ENCODE data around the gene DCUN1D3.

The DCUN1D3 gene

GRCh38 chr16:20904507-20905081 lies 4.4 kb upstream of the DCUN1D3 start:
- Histone ChIP-seq H3K36me3 (no peaks in the 10 kb centered on the region), H3K4me1 (peaks cover 47% of the 10 kb centered on the region), H3K27me3 (no peaks in the 10 kb centered on the region), H3K4me3 (peak overlapping the region; percentile 36; the same call in 1 of the 2 replicates), H3K4me2 (peak overlapping the region; percentile 91), H3K9me3 (no peaks in the 10 kb centered on the region), H3K9ac (peak overlapping the region; percentile 49; the same call in 1 of the 2 replicates), H3K27ac (peak overlapping the region; percentile 97), H4K20me1 (peaks cover 8% of the 10 kb centered on the region; the same call in 1 of the 2 replicates)
- no peak for TF ChIP-seq Cebpa-rat (IDR thresholded peaks at IDR 0.05)

DNA sequence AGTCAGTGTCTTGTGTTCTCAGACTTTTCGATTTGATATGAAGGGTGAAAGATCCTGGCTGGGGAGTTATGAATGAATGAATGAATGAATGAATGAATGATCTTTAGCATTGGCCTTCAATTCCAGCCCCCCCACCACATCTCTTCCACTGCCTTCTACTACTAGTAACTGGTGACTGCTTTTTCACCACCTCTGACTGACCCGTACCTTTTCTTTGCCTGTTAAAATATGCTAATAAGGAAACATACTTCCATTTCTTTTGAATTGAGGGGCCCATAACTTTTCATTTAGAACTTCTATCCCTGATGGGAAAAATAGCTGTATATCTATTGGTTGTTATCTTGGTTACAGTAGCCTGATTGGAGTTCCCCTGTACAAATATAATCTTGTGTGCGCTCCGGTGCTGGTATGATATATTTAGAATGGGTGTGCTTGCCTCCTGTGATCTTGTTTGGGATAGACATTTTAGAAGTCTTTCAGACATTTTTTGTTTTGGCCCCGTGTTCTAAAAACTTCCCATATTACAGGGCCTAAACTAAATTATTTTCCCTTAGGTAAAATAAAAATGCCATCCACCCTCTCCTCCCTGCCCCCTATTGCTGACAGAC lies 3.8 kb upstream of the DCUN1D3 start:
- peaks cover 8% of the 10 kb centered on the region; the same call in 1 of the 2 replicates for H4K20me1 ChIP-seq
- H3K4me2 ChIP-seq, result peak overlapping the region; percentile 91
- no peaks in the 10 kb centered on the region for H3K27me3 ChIP-seq
- peak overlapping the region; percentile 97 for H3K27ac ChIP-seq
- TF ChIP-seq Cebpa-rat (IDR thresholded peaks at IDR 0.05), result no peak
- H3K4me3 ChIP-seq, result peak overlapping the region; percentile 36; the same call in 1 of the 2 replicates
- peak overlapping the region; percentile 49; the same call in 1 of the 2 replicates for H3K9ac ChIP-seq
- no peaks in the 10 kb centered on the region for H3K36me3 ChIP-seq
- H3K9me3 ChIP-seq, result no peaks in the 10 kb centered on the region
- peaks cover 52% of the 10 kb centered on the region for H3K4me1 ChIP-seq

DNA sequence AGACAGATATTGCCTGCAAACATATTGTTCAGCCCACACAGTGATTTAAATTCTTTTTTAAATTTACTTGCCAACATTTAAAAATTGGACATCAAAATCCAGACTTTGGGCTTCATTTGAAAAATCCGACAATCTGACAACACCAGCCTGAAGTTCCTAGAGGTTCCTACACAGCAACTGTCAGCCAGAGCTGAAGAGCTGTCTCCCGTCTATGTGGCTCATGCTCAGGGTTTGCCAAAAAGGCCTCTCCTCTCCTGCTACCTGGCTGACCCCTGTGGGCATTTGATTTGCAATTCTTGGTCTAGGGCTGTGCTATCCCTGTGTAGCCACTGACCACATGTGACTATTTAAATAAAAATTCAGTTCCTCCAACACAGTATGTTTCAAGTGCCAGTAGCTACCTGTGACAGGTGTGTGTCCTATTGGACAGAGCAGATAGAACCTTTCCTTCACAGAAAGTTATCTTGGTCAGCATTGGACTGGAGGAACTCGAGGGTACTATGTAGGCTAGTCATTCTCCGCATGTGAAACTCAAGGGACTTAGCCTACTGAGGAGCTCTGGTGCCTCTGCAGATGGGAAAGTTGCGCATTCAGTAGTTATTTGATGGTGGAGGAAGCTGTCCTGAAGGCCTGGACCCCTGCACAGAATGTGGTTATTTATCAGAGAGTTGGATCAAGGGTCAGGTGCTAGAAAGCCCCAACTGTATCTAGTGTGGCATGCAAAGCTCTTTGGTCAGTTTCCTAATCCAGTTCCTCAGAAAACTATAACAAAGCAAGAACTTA lies 3.1 kb upstream of the DCUN1D3 start:
- Histone ChIP-seq H3K4me1 (peaks cover 59% of the 10 kb centered on the region), H3K9me3 (no peaks in the 10 kb centered on the region), H3K36me3 (no peaks in the 10 kb centered on the region), H3K4me2 (peak overlapping the region; percentile 91), H3K27ac (peak overlapping the region; percentile 97), H3K9ac (peak overlapping the region; percentile 49; the same call in 1 of the 2 replicates), H3K4me3 (peak overlapping the region; percentile 36; the same call in 1 of the 2 replicates), H4K20me1 (peaks cover 8% of the 10 kb centered on the region; the same call in 1 of the 2 replicates), H3K27me3 (no peaks in the 10 kb centered on the region)
- no peak for TF ChIP-seq Cebpa-rat (IDR thresholded peaks at IDR 0.05)

DNA sequence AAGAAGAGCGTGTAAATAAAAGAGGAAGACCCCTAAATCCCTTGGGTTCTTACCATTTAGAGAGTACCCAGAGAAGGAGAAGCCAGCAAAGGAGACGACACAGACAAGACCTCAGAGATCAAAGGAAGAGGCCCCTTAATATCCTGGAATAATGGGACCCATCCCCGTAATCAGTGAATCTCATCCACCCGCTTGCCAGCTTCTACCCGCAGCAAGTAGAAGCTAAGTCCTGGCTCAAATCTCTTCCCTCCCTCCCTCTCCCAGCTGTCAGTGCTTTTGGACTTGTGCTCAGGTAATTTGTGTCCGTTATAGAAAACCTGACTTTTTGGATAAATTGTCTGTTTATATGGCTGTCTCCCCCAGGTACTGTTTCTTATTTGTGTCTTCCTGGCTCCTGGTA lies 2.3 kb upstream of the DCUN1D3 start:
- Histone ChIP-seq H3K27me3 (no peaks in the 10 kb centered on the region), H3K4me2 (peak overlapping the region; percentile 91), H3K9me3 (no peaks in the 10 kb centered on the region), H3K4me3 (peak overlapping the region; percentile 88; the same call in 1 of the 2 replicates), H3K27ac (peak overlapping the region; percentile 97; the same call in 1 of the 2 replicates), H3K36me3 (peaks cover 4% of the 10 kb centered on the region; the same call in 1 of the 2 replicates), H3K9ac (no peak overlapping the region), H4K20me1 (peaks cover 8% of the 10 kb centered on the region; the same call in 1 of the 2 replicates), H3K4me1 (peaks cover 66% of the 10 kb centered on the region)
- no peak for TF ChIP-seq Cebpa-rat (IDR thresholded peaks at IDR 0.05)

DNA sequence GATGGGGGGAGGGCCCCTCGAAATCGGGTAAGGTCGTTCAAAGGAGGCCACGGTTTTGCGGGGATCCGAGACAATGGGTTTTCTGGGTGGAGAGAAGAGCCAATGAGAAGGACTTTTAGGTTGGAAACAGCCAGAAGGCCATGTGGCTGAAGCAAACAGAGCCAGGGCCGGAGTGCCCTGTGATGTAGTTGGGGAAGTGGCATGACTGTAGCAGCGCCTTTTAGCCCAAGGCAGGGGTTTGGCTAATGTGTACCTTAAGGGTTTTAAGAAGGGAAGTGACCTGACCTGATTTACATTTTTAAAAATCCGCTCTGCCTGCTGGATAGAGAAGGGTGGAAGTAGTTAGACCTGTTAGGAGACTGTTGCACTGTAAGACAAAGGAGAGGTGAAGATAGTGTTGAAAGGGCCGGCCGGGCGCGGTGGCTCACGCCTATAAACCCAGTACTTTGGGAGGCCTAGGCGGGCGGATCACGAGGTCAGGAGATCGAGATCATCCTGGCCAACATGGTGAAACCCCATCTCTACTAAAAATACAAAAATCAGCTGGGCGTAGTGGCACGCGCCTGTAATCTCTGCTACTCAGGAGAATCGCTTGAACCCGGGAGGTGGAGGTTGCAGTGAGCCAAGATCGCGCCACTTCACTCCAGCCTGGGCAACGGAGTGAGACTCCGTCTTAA lies 1.4 kb upstream of the DCUN1D3 start:
- Histone ChIP-seq H3K27me3 (no peaks in the 10 kb centered on the region), H3K4me2 (peak overlapping the region; percentile 91), H4K20me1 (peaks cover 8% of the 10 kb centered on the region; the same call in 1 of the 2 replicates), H3K36me3 (peaks cover 13% of the 10 kb centered on the region; the same call in 1 of the 2 replicates), H3K4me1 (peaks cover 66% of the 10 kb centered on the region), H3K27ac (peak overlapping the region; percentile 97), H3K9me3 (no peaks in the 10 kb centered on the region), H3K4me3 (peak overlapping the region; percentile 88), H3K9ac (peak overlapping the region; percentile 96)
- no peak for TF ChIP-seq Cebpa-rat (IDR thresholded peaks at IDR 0.05)

DNA sequence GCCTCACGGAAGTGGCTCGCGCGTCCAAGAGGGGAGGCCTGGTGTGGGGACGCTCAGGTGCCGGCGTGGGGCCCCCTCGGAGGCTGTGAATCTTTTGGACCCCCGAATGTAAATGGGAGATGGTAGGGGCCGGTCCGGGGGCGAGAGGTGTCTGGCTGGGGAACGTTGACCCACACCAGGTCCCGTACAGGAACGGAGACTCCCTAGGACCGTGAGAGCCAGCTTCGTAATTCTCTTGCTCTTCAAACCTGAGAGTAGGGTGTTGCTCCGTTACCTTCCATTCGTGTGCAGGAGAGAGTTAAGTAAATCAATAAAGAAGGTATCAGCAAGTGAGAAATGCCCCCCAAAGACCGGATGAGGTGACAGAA lies 894 bp upstream of the DCUN1D3 start:
- peak overlapping the region; percentile 96 for H3K9ac ChIP-seq
- no peaks in the 10 kb centered on the region for H3K9me3 ChIP-seq
- no peak for TF ChIP-seq Cebpa-rat (IDR thresholded peaks at IDR 0.05)
- peaks cover 8% of the 10 kb centered on the region; the same call in 1 of the 2 replicates for H4K20me1 ChIP-seq
- peak overlapping the region; percentile 97 for H3K27ac ChIP-seq
- H3K4me3 ChIP-seq, result peak overlapping the region; percentile 88
- H3K4me2 ChIP-seq, result peak overlapping the region; percentile 91
- H3K4me1 ChIP-seq, result peaks cover 66% of the 10 kb centered on the region
- H3K36me3 ChIP-seq, result peaks cover 15% of the 10 kb centered on the region; the same call in 1 of the 2 replicates
- no peaks in the 10 kb centered on the region for H3K27me3 ChIP-seq

- peak overlapping the region; percentile 85 for H3K4me2 ChIP-seq
- H3K9ac ChIP-seq, result peak overlapping the region; percentile 82
- H3K27me3 ChIP-seq, result no peaks in the 10 kb centered on the region
- peaks cover 29% of the 10 kb centered on the region for H3K36me3 ChIP-seq
- H3K27ac ChIP-seq, result peak overlapping the region; percentile 66
- peaks cover 3% of the 10 kb centered on the region; the same call in 1 of the 2 replicates for H4K20me1 ChIP-seq
- H3K4me3 ChIP-seq, result peak overlapping the region; percentile 88
- no peak for TF ChIP-seq Cebpa-rat (IDR thresholded peaks at IDR 0.05)
- H3K9me3 ChIP-seq, result no peaks in the 10 kb centered on the region
- H3K4me1 ChIP-seq, result peaks cover 53% of the 10 kb centered on the region
Measured at GRCh38 chr16:20899477-20900298, 470 bp downstream of the DCUN1D3 start.

DNA sequence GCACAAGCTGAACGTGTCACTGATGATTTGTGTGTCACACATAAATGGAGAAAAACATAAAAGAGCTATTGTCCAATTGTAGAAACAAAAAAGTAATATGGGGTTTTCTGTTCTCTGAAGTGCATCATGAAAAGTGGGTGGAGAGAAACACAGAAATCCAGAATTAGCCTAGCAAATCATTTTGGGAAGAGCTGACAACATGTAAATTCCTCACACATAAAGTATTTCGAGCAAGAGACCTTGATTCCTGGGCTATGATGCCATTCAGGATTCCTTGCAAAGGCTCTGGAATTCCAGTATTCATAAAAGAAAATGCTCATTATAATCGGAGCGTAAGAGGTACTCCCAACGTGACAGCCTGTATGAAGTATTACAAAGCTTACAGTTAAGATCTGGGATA lies 1.1 kb downstream of the DCUN1D3 start:
- H3K4me3 ChIP-seq, result peak overlapping the region; percentile 88
- H3K4me2 ChIP-seq, result peak overlapping the region; percentile 85
- H3K27ac ChIP-seq, result 0 out of 2 replicates have a peak overlapping the region, but pooled peaks have one; percentile 66
- peak overlapping the region; percentile 82; the same call in 1 of the 2 replicates for H3K9ac ChIP-seq
- TF ChIP-seq Cebpa-rat (IDR thresholded peaks at IDR 0.05), result no peak
- peaks cover 35% of the 10 kb centered on the region for H3K36me3 ChIP-seq
- peaks cover 7% of the 10 kb centered on the region; the same call in 1 of the 2 replicates for H4K20me1 ChIP-seq
- peaks cover 47% of the 10 kb centered on the region for H3K4me1 ChIP-seq
- H3K9me3 ChIP-seq, result no peaks in the 10 kb centered on the region
- H3K27me3 ChIP-seq, result no peaks in the 10 kb centered on the region

Data from BLaER1 (cell line).